GM13977 (cell line): ENCODE data around the gene JUND.

Experiments used
- DNase-seq: peaks from one replicate; pipeline ENCODE4 v3.0.0; 2012; ENCODE audit warnings: low spot score
- in situ Hi-C: fragments of 300-500 bp; cut with MboI; formaldehyde crosslinking; loops from one replicate; pipeline ENCODE4 v1.12.0; 2022; ENCODE audit warnings: low sequenced_read_pairs, low pct_unique_long_range_greater_than_20kb, mixed read lengths, inconsistent platforms; ENCODE audit not compliant: unreplicated experiment
- TF ChIP-seq, protein P1 (sequence below): IDR thresholded peaks from 2 replicates; pipeline ENCODE4 v1.5.1; 2012; ENCODE audit warnings: mild to moderate bottlenecking, control low read depth; ENCODE audit not compliant: insufficient read depth; ENCODE audit errors: extremely low read depth, missing control alignments

The JUND gene

DNA sequence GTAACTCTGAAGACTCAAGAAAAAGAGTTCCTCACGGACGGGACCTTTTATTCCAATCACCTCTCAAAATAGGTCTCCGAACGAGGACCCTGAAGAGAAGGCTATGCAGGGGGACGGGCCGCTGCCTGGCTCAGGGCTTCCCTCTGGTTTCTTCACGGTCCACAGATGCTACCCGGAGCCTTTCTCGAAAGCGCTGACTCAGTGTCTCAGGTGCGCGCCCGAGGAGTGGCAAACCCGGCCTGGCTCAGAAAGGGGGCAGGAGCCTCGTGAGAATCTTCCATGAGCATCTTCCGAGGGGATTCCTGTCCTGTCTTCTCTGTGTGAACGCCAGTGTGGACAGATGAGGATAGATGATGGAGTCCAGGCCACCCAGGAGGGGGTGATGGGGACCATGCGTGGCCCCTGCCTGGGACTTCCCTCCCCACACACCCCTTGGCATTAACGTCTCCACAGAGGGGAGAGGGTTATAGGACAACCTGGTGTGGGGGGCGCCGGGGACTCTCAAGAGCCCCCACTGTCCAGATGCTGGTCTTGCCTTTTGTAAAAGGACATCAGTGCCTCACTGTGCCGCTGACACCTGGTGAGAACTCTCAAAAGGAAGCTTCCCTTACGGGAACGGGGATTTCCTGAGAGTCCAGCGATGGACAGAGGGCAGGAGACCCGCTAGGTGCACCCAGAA, 24.9 kb upstream of the JUND start:
- TF ChIP-seq, protein P1, sequence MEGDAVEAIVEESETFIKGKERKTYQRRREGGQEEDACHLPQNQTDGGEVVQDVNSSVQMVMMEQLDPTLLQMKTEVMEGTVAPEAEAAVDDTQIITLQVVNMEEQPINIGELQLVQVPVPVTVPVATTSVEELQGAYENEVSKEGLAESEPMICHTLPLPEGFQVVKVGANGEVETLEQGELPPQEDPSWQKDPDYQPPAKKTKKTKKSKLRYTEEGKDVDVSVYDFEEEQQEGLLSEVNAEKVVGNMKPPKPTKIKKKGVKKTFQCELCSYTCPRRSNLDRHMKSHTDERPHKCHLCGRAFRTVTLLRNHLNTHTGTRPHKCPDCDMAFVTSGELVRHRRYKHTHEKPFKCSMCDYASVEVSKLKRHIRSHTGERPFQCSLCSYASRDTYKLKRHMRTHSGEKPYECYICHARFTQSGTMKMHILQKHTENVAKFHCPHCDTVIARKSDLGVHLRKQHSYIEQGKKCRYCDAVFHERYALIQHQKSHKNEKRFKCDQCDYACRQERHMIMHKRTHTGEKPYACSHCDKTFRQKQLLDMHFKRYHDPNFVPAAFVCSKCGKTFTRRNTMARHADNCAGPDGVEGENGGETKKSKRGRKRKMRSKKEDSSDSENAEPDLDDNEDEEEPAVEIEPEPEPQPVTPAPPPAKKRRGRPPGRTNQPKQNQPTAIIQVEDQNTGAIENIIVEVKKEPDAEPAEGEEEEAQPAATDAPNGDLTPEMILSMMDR, result no peak
- no peak for DNase-seq
- in situ Hi-C loops, result no loop called here

DNA sequence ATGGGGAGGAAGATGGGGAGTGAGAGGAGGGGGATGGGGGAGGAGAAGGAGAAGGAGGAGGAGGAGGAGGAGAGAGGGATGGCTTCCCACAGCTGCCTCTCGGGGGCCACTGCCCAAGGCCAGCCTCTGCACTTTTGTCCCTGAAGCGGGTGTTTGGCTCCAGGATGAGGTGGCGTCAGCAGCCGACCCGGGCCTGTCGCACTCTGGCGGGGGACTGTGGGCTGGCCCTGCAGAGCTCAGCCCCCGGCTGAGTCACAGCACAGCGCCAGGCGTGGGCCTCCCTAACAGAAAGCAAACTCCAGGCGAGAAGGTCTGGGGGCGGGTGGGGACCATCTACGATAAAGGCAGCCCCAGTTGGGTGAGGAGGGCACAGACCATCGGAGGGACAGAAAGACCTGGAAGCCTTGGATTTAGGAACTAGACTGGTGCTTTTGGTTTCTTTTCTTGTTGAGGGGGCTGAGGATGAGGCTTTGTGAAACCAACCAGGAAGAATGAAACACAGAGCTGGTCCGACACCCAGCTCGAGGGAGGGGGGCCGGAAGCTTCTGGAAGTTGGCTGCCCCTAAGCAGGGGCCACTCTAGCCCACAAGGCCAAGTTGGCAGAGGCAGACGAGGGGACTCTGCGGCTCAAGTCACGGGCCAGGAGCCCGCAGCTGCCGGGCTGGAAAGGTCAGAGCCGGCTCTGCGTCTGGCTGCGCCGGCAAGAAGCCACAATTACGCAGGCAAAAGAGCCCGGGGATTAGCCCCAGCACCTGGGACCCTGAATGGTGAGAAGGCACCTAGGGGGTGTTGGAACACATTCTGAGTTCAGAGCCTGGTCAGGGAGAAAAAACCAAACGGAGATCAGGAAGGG, 23.3 kb upstream of the JUND start:
- in situ Hi-C loops, result no loop called here
- DNase-seq, result peak; percentile 92
- TF ChIP-seq, protein P1, result no peak

DNA sequence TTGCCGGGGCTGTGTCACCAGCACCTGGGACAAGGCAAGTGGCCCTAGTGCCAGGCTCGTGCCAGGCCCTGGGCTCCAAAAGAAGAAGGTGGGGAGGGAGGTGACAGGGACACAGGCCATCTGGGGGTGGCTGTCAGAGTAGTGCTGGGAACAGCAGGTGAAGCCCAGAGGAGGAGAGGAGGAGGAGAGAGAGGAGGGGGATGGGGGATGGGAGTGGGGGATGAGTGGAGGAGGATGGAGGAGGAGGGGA, 22.7 kb upstream of the JUND start:
- in situ Hi-C loops, result no loop called here
- no peak for DNase-seq

DNA sequence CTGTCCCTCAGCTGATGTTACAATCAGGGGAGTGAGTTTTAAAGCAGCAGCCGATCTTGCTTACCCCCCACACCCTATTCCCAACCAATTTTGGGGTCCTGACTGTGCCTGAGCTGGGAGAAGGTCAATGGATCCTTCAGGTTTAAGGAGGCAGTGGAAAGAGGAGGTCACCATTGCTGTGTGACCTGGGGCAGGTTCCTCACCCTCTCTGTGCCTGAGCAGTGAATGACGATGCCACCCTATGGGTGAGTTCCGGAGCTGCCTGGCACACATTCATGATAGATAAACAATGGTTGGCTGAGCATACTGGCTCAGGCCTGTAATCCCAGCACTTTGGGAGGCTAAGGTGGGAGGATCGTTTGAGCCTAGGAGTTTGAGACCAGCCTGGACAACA, 20.3 kb upstream of the JUND start:
- DNase-seq, result no peak
- in situ Hi-C loops, result no loop called here
- TF ChIP-seq, protein P1, result no peak

More for the DNA sequence above, 22.7 kb upstream of the JUND start:
- TF ChIP-seq, protein P1, result no peak

DNA sequence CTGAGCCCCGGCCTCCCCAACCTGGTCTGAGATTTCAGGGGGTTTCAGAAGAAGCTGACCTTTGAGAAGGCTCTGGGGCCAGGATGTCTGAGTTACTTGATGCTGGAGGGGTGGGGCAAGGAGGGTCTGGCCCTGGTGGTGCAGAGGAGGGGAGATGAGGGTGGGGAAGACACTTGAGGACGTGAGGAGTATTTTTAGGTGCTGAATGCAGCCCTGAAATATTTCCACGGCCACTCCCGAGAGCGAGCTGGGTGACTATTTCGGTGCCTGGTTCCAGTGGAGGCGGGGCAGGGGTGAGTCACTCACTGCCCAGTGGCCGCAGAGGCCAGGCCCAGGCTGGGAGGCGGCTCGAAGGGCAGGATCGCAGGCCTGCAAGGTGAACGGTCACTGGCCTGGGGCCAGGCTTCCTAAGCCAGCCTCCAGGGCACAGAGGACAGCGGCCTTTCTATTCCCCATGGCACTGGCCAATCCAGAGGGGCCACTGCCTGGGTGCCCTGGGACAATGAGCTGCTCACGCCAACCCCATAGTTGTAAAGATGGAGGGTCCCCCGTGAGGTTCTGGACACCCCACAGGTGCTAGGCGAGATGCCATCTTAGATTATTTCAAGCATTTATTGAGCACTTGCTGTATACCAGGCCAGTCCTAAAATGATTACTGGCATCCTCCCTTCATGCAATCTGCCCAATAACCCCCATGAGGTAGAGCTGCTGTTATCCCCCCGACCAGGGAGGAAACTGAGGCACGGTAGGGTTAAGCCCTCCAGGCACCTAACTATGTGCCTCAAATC, 19.7 kb upstream of the JUND start:
- TF ChIP-seq, protein P1, result no peak
- DNase-seq, result no peak
- in situ Hi-C loops, result no loop called here

DNA sequence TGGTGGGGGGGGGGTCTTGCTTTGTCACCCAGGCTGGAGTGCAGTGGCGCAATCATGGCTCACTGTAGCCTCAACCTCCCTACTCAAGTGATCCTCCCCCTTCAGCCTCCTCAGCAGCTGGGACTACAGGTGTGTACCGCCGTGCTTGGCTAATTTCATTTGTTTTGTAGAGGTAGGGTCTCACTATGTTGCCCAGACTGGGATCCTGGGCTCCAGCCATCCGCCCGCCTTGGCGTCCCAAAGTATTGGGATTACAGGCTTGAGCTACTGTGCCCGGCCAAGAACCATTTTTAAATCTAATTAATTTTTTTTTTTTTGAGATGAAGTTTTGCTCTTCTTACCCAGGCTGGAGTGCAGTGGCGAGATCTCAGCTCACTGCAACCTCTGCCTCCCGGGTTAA, 18.2 kb upstream of the JUND start:
- TF ChIP-seq, protein P1, result no peak
- no peak for DNase-seq
- in situ Hi-C loops, result no loop called here
